HCEC 1CT (cell line): ENCODE data around the gene CDH23.
A peak's percentile ranks its signal among the peaks of the same experiment; 100 is the strongest.

Experiments
- DNase-seq: peaks from one replicate; pipeline ENCODE4 v3.0.0-alpha.2; 2017

CDH23 gene

GRCh38 chr10:71750124-71750841 is 353.6 kb downstream of the CDH23 start:
- DNase-seq, result no peak

- DNase-seq, result no peak
Observed at GRCh38 chr10:71750986-71751385, 354.3 kb downstream of the CDH23 start.

- no peak for DNase-seq
Observed at GRCh38 chr10:71751515-71752224, 354.9 kb downstream of the CDH23 start.

- no peak for DNase-seq
Observed at GRCh38 chr10:71752391-71753090, 355.8 kb downstream of the CDH23 start.

- DNase-seq, result no peak
Observed at GRCh38 chr10:71753091-71753959, 356.6 kb downstream of the CDH23 start.

- no peak for DNase-seq
Observed at GRCh38 chr10:71753960-71754505, 357.3 kb downstream of the CDH23 start.

- no peak for DNase-seq
Observed at GRCh38 chr10:71754562-71754961, 357.8 kb downstream of the CDH23 start.

- DNase-seq, result no peak
Observed at GRCh38 chr10:71755179-71755879, 358.6 kb downstream of the CDH23 start.

- no peak for DNase-seq
Observed at GRCh38 chr10:71756311-71757191, 359.8 kb downstream of the CDH23 start.

GRCh38 chr10:71757399-71757922 is 360.7 kb downstream of the CDH23 start:
- no peak for DNase-seq

- no peak for DNase-seq
Observed at GRCh38 chr10:71761105-71761511, 364.4 kb downstream of the CDH23 start.

GRCh38 chr10:71761541-71762113 is 364.9 kb downstream of the CDH23 start:
- DNase-seq, result no peak

- DNase-seq, result no peak
Observed at GRCh38 chr10:71762324-71762723, 365.6 kb downstream of the CDH23 start.

GRCh38 chr10:71763352-71764127 is 366.8 kb downstream of the CDH23 start:
- no peak for DNase-seq

- DNase-seq, result no peak
Observed at GRCh38 chr10:71765176-71765904, 368.6 kb downstream of the CDH23 start.

GRCh38 chr10:71765906-71766716 is 369.4 kb downstream of the CDH23 start:
- DNase-seq, result no peak

- DNase-seq, result peak; percentile 96
Observed at GRCh38 chr10:71766717-71767419, 370.1 kb downstream of the CDH23 start.
